Measurements from ENCODE around the gene MRPS33. TPM values are rescaled to one million over a fixed set of nuclear protein-coding genes. Genes with fewer than 3 reads are reported as not detected.

MRPS33 gene
- total and polyA plus RNA-seq, 2 donors (not counting 1 experiment from before 2014, with no cell fraction given) = 9.1 to 25.3 TPM

GRCh38 chr7:141012044-141012685 lies 2.6 kb downstream of the MRPS33 start:
- ChIA-PET POLR2A (no interaction called here), CTCF (interaction anchor here (0.6 to 12.1 kb wide), 10 partner anchors 14 to 1400 kb away, joined by 3 to 254 read pairs (median 4); no protein-coding TSS in a partner anchor)
- peaks cover 2% of the 10 kb centered on the region for H3K27me3 Mint-ChIP-seq
- Histone ChIP-seq H3K9ac (ENCODE audit: low read length) (no peak overlapping the region), H3K9me3 (ENCODE audit: control extremely low read depth in 1 of 3, control insufficient read depth in 2 of 3, insufficient read depth in 1 of 3, low read length in 2 of 3) (peaks cover 1 to 4% (median 3%) of the 10 kb centered on the region in 3 donors), H3K79me2 (ENCODE audit: control insufficient read depth, insufficient read depth, low read length) (peaks cover 22% of the 10 kb centered on the region), H3K27ac (ENCODE audit: low read length in 2 of 2) (no peak overlapping the region), H3K4me1 (ENCODE audit: control insufficient read depth in 2 of 2, insufficient read depth in 2 of 2, low read length in 2 of 2) (peaks cover 10 to 11% of the 10 kb centered on the region in 2 donors), H3K4me3 (ENCODE audit: control extremely low read depth in 1 of 5, extremely low read depth in 1 of 5, insufficient read depth in 1 of 5, low read depth in 2 of 5, low read length in 4 of 5) (no peak overlapping the region), H3K4me2 (replicated peaks; ENCODE audit: low read depth, low read length, poor library complexity, severe bottlenecking) (no peak overlapping the region), H3K27me3 (replicated peaks in 1 of 4; ENCODE audit: control extremely low read depth in 1 of 4, control insufficient read depth in 3 of 4, insufficient read depth in 4 of 4, low read length in 3 of 4) (peaks cover 0 to 7% (median 0%) of the 10 kb centered on the region in 4 experiments), H2AFZ (ENCODE audit: insufficient read depth, low read depth, low read length, poor library complexity, severe bottlenecking) (no peak overlapping the region), H4K20me1 (ENCODE audit: control insufficient read depth, insufficient read depth, low read length, poor library complexity, severe bottlenecking) (peaks cover 4% of the 10 kb centered on the region), H3K36me3 (replicated peaks in 1 of 2; ENCODE audit: control extremely low read depth in 1 of 2, control insufficient read depth in 1 of 2, extremely low read depth in 1 of 2, insufficient read depth in 2 of 2, low read length in 1 of 2) (peaks cover 0 to 22% of the 10 kb centered on the region in 2 experiments)
- peak overlapping the region; percentile 48 for H3K4me3 Mint-ChIP-seq
- intact Hi-C loops (cut with micrococcal nuclease) = loop anchor here (1.0 to 10.0 kb wide), 4 partner anchors 201 to 777 kb away; no protein-coding TSS in a partner anchor
- no CpG with 5 or more reads among the region's 3 CpGs for WGBS (ENCODE audit: insufficient coverage)
- no peaks in the 10 kb centered on the region for H3K9me3 Mint-ChIP-seq (ENCODE audit: insufficient read depth)
- no peak overlapping the region for H3K27ac Mint-ChIP-seq
- H3K4me1 Mint-ChIP-seq = peaks cover 27% of the 10 kb centered on the region
- TF ChIP-seq CTCF (IDR thresholded peaks at IDR 0.05) (peak; percentile 76), EZH2 (IDR thresholded peaks at IDR 0.05; ENCODE audit: borderline replicate concordance, insufficient read depth, low read depth, low read length, poor library complexity, severe bottlenecking) (no peak)
- ATAC-seq (ENCODE audit: low read depth) (peak; percentile 19), DNase-seq (peak; percentile 84)

- ChIA-PET POLR2A (no interaction called here), CTCF (interaction anchor here (0.6 to 12.1 kb wide), 12 partner anchors 10 to 1672 kb away, joined by 3 to 254 read pairs (median 4); no protein-coding TSS in a partner anchor)
- Mint-ChIP-seq H3K4me3 (no peak overlapping the region), H3K4me1 (peaks cover 27% of the 10 kb centered on the region), H3K27me3 (no peaks in the 10 kb centered on the region), H3K27ac (no peak overlapping the region), H3K9me3 (ENCODE audit: insufficient read depth) (no peaks in the 10 kb centered on the region)
- ATAC-seq (ENCODE audit: low read depth) (no peak), DNase-seq (no peak)
- Histone ChIP-seq H3K36me3 (replicated peaks in 1 of 2; ENCODE audit: control extremely low read depth in 1 of 2, control insufficient read depth in 1 of 2, extremely low read depth in 1 of 2, insufficient read depth in 2 of 2, low read length in 1 of 2) (peaks cover 0 to 23% of the 10 kb centered on the region in 2 experiments), H3K4me3 (ENCODE audit: control extremely low read depth in 1 of 5, extremely low read depth in 1 of 5, insufficient read depth in 1 of 5, low read depth in 2 of 5, low read length in 4 of 5) (no peak overlapping the region), H3K9me3 (ENCODE audit: control extremely low read depth in 1 of 3, control insufficient read depth in 2 of 3, insufficient read depth in 1 of 3, low read length in 2 of 3) (peaks cover 1 to 3% (median 2%) of the 10 kb centered on the region in 3 donors), H2AFZ (ENCODE audit: insufficient read depth, low read depth, low read length, poor library complexity, severe bottlenecking) (no peak overlapping the region), H4K20me1 (ENCODE audit: control insufficient read depth, insufficient read depth, low read length, poor library complexity, severe bottlenecking) (peaks cover 4% of the 10 kb centered on the region), H3K79me2 (ENCODE audit: control insufficient read depth, insufficient read depth, low read length) (peaks cover 22% of the 10 kb centered on the region), H3K4me1 (ENCODE audit: control insufficient read depth in 2 of 2, insufficient read depth in 2 of 2, low read length in 2 of 2) (peaks cover 10 to 11% of the 10 kb centered on the region in 2 donors), H3K9ac (ENCODE audit: low read length) (no peak overlapping the region), H3K27me3 (replicated peaks in 1 of 4; ENCODE audit: control extremely low read depth in 1 of 4, control insufficient read depth in 3 of 4, insufficient read depth in 4 of 4, low read length in 3 of 4) (peaks cover 0 to 3% (median 0%) of the 10 kb centered on the region in 4 experiments), H3K4me2 (replicated peaks; ENCODE audit: low read depth, low read length, poor library complexity, severe bottlenecking) (no peak overlapping the region), H3K27ac (ENCODE audit: low read length in 2 of 2) (no peak overlapping the region)
- TF ChIP-seq CTCF (IDR thresholded peaks at IDR 0.05) (no peak), EZH2 (IDR thresholded peaks at IDR 0.05; ENCODE audit: borderline replicate concordance, insufficient read depth, low read depth, low read length, poor library complexity, severe bottlenecking) (no peak)
- intact Hi-C loops (cut with micrococcal nuclease) = loop anchor here (10.0 kb wide), 2 partner anchors 523 to 777 kb away; no protein-coding TSS in a partner anchor
- 58% methylated on average over 2 of the region's 4 CpGs for WGBS (ENCODE audit: insufficient coverage)
These were observed 3.3 kb downstream of the MRPS33 start for GRCh38 chr7:141011443-141011842.
